ENCODE measurements around the gene GPR39. TPM values are rescaled to one million over a fixed set of nuclear protein-coding genes. Genes with fewer than 3 reads are reported as not detected.

GPR39 gene
- total and polyA plus RNA-seq, 2 donors (not counting 3 experiments of a cell fraction or from before 2014, with no cell fraction given) = 0.03 to 0.20 TPM

GRCh38 chr2:132586101-132586511, 169.5 kb downstream of the GPR39 start:
- no peak overlapping the region for H3K4me2 ChIP-seq (ENCODE audit: insufficient read depth, low read length)
- no peaks in the 10 kb centered on the region for H3K36me3 ChIP-seq (ENCODE audit: control insufficient read depth in 2 of 2, extremely low read depth in 1 of 2, insufficient read depth in 2 of 2, low read length in 2 of 2)
- CTCF ChIA-PET = no interaction called here
- BruUV-seq (replicated peaks) = no TSS peak
- H3K27ac ChIP-seq (ENCODE audit: insufficient read depth, low read depth, low read length) = no peak overlapping the region
- no peak overlapping the region for H3K9ac ChIP-seq (replicated peaks; ENCODE audit: extremely low read depth, insufficient read depth, low read length)
- DNase-seq (ENCODE audit: low read depth, low spot score) = no peak
- no peaks in the 10 kb centered on the region for H4K20me1 ChIP-seq (replicated peaks; ENCODE audit: control insufficient read depth, extremely low read depth, insufficient read depth, low read length)
- TF ChIP-seq FOS (IDR thresholded peaks at IDR 0.05; ENCODE audit: borderline replicate concordance, insufficient read depth, low read length) (no peak), MAX (IDR thresholded peaks at IDR 0.05; ENCODE audit: insufficient read depth, insufficient read length) (no peak)
- H3K9me3 ChIP-seq (replicated peaks; ENCODE audit: control insufficient read depth, insufficient read depth, low read length) = no peaks in the 10 kb centered on the region
- H2AFZ ChIP-seq (ENCODE audit: low read depth, low read length) = no peak overlapping the region
- intact Hi-C loops (cut with micrococcal nuclease) (no loop called here), dilution Hi-C loops (cut with MboI; ENCODE audit: extremely low pct_ligation_motif_present, low sequenced_read_pairs) (no loop called here)
- H3K9me1 ChIP-seq (replicated peaks; ENCODE audit: control insufficient read depth, extremely low read depth, insufficient read depth, low read length) = no peaks in the 10 kb centered on the region
- POLR2A ChIA-PET = no interaction called here
- H3K4me1 ChIP-seq (ENCODE audit: control insufficient read depth, extremely low read depth, insufficient read depth, low read length) = no peaks in the 10 kb centered on the region
- FAIRE-seq = no peak
- no peak overlapping the region for H3K4me3 ChIP-seq (replicated peaks in 1 of 3; ENCODE audit: insufficient read depth in 1 of 3, low read depth in 1 of 3, low read length in 3 of 3)
- no peaks in the 10 kb centered on the region for H3K79me2 ChIP-seq (ENCODE audit: control insufficient read depth, insufficient read depth, low read length)
- H3K27me3 ChIP-seq (ENCODE audit: control insufficient read depth in 2 of 2, insufficient read depth in 2 of 2, low read length in 2 of 2) = no peaks in the 10 kb centered on the region

- H2AFZ ChIP-seq (ENCODE audit: low read depth, low read length) = no peak overlapping the region
- POLR2A ChIA-PET = no interaction called here
- H3K4me2 ChIP-seq (ENCODE audit: insufficient read depth, low read length) = no peak overlapping the region
- TF ChIP-seq MAX (IDR thresholded peaks at IDR 0.05; ENCODE audit: insufficient read depth, insufficient read length) (no peak), JUN (IDR thresholded peaks at IDR 0.05; ENCODE audit: borderline replicate concordance, insufficient read depth, insufficient read length, low read depth) (no peak), CTCF (IDR thresholded peaks at IDR 0.05; ENCODE audit: extremely low read depth in 1 of 2, insufficient read depth in 1 of 2, low read depth in 1 of 2, low read length in 2 of 2) (no peak), FOS (IDR thresholded peaks at IDR 0.05; ENCODE audit: borderline replicate concordance, insufficient read depth, low read length) (no peak), POLR2AphosphoS5 (IDR thresholded peaks at IDR 0.05; ENCODE audit: insufficient read depth, low read depth, low read length) (no peak), GATA2 (IDR thresholded peaks at IDR 0.05; ENCODE audit: insufficient read depth, insufficient read length, low read depth, low read length) (no peak), EZH2 (IDR thresholded peaks at IDR 0.05; ENCODE audit: borderline replicate concordance, low read depth, low read length, severe bottlenecking) (no peak), MYC (IDR thresholded peaks at IDR 0.05; ENCODE audit: low read depth, low read length) (no peak), POLR2A (IDR thresholded peaks at IDR 0.05; ENCODE audit: low read depth, low read length) (no peak)
- no peaks in the 10 kb centered on the region for H4K20me1 ChIP-seq (replicated peaks; ENCODE audit: control insufficient read depth, extremely low read depth, insufficient read depth, low read length)
- no peak overlapping the region for H3K27ac ChIP-seq (ENCODE audit: insufficient read depth, low read depth, low read length)
- CTCF ChIA-PET = no interaction called here
- no peak overlapping the region for H3K9ac ChIP-seq (replicated peaks; ENCODE audit: extremely low read depth, insufficient read depth, low read length)
- FAIRE-seq (no peak), DNase-seq (ENCODE audit: low read depth, low spot score) (no peak)
- H3K4me3 ChIP-seq (replicated peaks in 1 of 3; ENCODE audit: insufficient read depth in 1 of 3, low read depth in 1 of 3, low read length in 3 of 3) = no peak overlapping the region
- no peaks in the 10 kb centered on the region for H3K79me2 ChIP-seq (ENCODE audit: control insufficient read depth, insufficient read depth, low read length)
- no TSS peak for BruUV-seq (replicated peaks)
- no peaks in the 10 kb centered on the region for H3K27me3 ChIP-seq (ENCODE audit: control insufficient read depth in 2 of 2, insufficient read depth in 2 of 2, low read length in 2 of 2)
- H3K36me3 ChIP-seq (ENCODE audit: control insufficient read depth in 2 of 2, extremely low read depth in 1 of 2, insufficient read depth in 2 of 2, low read length in 2 of 2) = no peaks in the 10 kb centered on the region
- no peaks in the 10 kb centered on the region for H3K9me3 ChIP-seq (replicated peaks; ENCODE audit: control insufficient read depth, insufficient read depth, low read length)
- dilution Hi-C loops (cut with MboI; ENCODE audit: extremely low pct_ligation_motif_present, low sequenced_read_pairs) (no loop called here), intact Hi-C loops (cut with micrococcal nuclease) (no loop called here)
- H3K9me1 ChIP-seq (replicated peaks; ENCODE audit: control insufficient read depth, extremely low read depth, insufficient read depth, low read length) = no peaks in the 10 kb centered on the region
- no peaks in the 10 kb centered on the region for H3K4me1 ChIP-seq (ENCODE audit: control insufficient read depth, extremely low read depth, insufficient read depth, low read length)
These were observed 170.2 kb downstream of the GPR39 start for GRCh38 chr2:132586835-132587234.
